NB4 (cell line): Measurements from ENCODE around the gene ERBIN.

Experiments used
- MAX ChIP-seq: IDR thresholded peaks from 2 replicates; pipeline ENCODE4 v1.6.1; 2011; ENCODE audit warnings: low read depth, low read length
- TF ChIP-seq, protein P1 (sequence below): IDR thresholded peaks from one replicate; pipeline ENCODE4 v1.5.1; 2012; ENCODE audit warnings: low read depth, low read length

DNA sequence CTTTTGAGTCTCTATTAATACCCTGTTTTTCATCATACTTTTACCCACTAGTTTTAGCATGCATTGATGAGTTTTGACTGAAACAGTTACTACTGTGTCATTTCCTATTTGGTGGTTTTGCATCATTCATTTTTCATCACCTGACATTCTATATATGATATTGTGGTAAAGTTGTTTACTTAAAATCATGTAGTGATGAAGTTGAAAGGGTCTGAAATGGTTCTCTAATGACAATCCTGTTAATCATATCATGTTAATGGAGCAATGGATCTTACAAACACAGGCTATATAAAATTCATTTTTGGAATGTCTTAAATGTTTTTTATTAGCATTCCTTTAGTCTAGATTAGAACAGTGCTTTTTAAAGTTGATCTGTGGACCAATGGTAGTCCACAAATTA is 84.1 kb downstream of the ERBIN start:
- TF ChIP-seq, protein P1, sequence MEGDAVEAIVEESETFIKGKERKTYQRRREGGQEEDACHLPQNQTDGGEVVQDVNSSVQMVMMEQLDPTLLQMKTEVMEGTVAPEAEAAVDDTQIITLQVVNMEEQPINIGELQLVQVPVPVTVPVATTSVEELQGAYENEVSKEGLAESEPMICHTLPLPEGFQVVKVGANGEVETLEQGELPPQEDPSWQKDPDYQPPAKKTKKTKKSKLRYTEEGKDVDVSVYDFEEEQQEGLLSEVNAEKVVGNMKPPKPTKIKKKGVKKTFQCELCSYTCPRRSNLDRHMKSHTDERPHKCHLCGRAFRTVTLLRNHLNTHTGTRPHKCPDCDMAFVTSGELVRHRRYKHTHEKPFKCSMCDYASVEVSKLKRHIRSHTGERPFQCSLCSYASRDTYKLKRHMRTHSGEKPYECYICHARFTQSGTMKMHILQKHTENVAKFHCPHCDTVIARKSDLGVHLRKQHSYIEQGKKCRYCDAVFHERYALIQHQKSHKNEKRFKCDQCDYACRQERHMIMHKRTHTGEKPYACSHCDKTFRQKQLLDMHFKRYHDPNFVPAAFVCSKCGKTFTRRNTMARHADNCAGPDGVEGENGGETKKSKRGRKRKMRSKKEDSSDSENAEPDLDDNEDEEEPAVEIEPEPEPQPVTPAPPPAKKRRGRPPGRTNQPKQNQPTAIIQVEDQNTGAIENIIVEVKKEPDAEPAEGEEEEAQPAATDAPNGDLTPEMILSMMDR: no peak
- TF ChIP-seq MAX: no peak
